PFSK-1 (cell line): ENCODE results near the gene CNOT4.

Experiments used
- POLR2AphosphoS5 ChIP-seq: IDR thresholded peaks from 2 replicates; pipeline ENCODE4 v1.6.1; 2012; ENCODE audit warnings: low read depth, mild to moderate bottlenecking, control low read depth, low read length, moderate library complexity
- REST ChIP-seq, 2 experiments: IDR thresholded peaks; 2 replicates each; pipeline versions ENCODE4 v1.6.1 to v1.8.0; 2011 to 2012; ENCODE audit warnings: low read depth in 2 of 2, low read length in 2 of 2, control low read depth in 1 of 2, inconsistent platforms in 1 of 2, mild to moderate bottlenecking in 1 of 2, moderate library complexity in 1 of 2; ENCODE audit not compliant: insufficient read depth in 1 of 2

GRCh38 chr7:135414850-135415439, 95.0 kb downstream of the CNOT4 start:
- TF ChIP-seq REST (IDR thresholded peaks at IDR 0.05; ENCODE audit: insufficient read depth in 1 of 2, low read depth in 2 of 2, low read length in 2 of 2) (no peak), POLR2AphosphoS5 (no peak)
